Measurements from ENCODE around the gene SIN3B. TPM values are rescaled to one million over a fixed set of nuclear protein-coding genes. Genes with fewer than 3 reads are reported as not detected.
"Not testable (repeated sequence)": the region's sequence is repeated elsewhere in the genome, so short reads cannot be mapped to it uniquely, and the experiment has no call there.

Gene SIN3B
- total and polyA plus RNA-seq, 2 of the 13 experiments (the other 11 are each of a cell fraction or from before 2014, with no cell fraction given) = 12.9 to 25.7 TPM

- TF ChIP-seq BCL6 (CRISPR knock-in tag; IDR thresholded peaks at IDR 0.05) (no peak), MEIS1 (CRISPR knock-in tag; IDR thresholded peaks at IDR 0.05; ENCODE audit: borderline replicate concordance) (no peak), KMT2A (CRISPR knock-in tag; IDR thresholded peaks at IDR 0.05) (no peak), NFE2 (CRISPR knock-in tag; IDR thresholded peaks at IDR 0.05) (no peak)
Observed at GRCh38 chr19:16795731-16796130, 33.5 kb upstream of the SIN3B start (continued).

- DNase-seq (ENCODE audit: low spot score) = no peak
- TF ChIP-seq SKI (IDR thresholded peaks at IDR 0.05; ENCODE audit: partially characterized antibody) = no peak
- TF ChIP-seq ZNF850 (CRISPR knock-in tag; conservative IDR thresholded peaks at IDR 0.05) = no peak
- TF ChIP-seq IKZF4 (CRISPR knock-in tag; IDR thresholded peaks at IDR 0.05; ENCODE audit: borderline replicate concordance, low read depth, not compliant biosample characterization) = no peak
- no peak for TF ChIP-seq ZNF784 (CRISPR knock-in tag; IDR thresholded peaks at IDR 0.05; ENCODE audit: borderline replicate concordance)
- TF ChIP-seq ZNF121 (CRISPR knock-in tag; IDR thresholded peaks at IDR 0.05) = no peak
- TF ChIP-seq ZNF747 (CRISPR knock-in tag; IDR thresholded peaks at IDR 0.05; ENCODE audit: borderline replicate concordance) = no peak
- TF ChIP-seq BRCA1 (CRISPR knock-in tag; IDR thresholded peaks at IDR 0.05) = no peak
- TF ChIP-seq SNAPC2 (CRISPR knock-in tag; IDR thresholded peaks at IDR 0.05) = no peak
- FAIRE-seq = no peak
- ATAC-seq = no peak
- Histone ChIP-seq H3K79me2 (ENCODE audit: insufficient read depth, low read length) (no peaks in the 10 kb centered on the region), H4K20me1 (ENCODE audit: insufficient read depth, low read length) (no peaks in the 10 kb centered on the region), H3K27me3 (ENCODE audit: control insufficient read depth in 1 of 2, insufficient read depth in 2 of 2, low read length in 2 of 2) (no peaks in the 10 kb centered on the region), H3K27ac (ENCODE audit: extremely low read length, insufficient read depth, low read length) (no peak overlapping the region), H3K4me3 (replicated peaks in 1 of 3; ENCODE audit: insufficient read depth in 1 of 3, low read depth in 2 of 3, low read length in 3 of 3) (no peak overlapping the region), H3K4me2 (ENCODE audit: low read depth, low read length) (no peak overlapping the region), H3K36me3 (replicated peaks in 1 of 2; ENCODE audit: control insufficient read depth in 1 of 2, insufficient read depth in 2 of 2, low read length in 2 of 2) (no peaks in the 10 kb centered on the region), H3K9me3 (ENCODE audit: low read length) (peaks cover 5% of the 10 kb centered on the region; the same call in 1 of the 2 replicates), H3K4me1 (ENCODE audit: insufficient read depth, low read length) (no peaks in the 10 kb centered on the region), H2AFZ (ENCODE audit: low read length) (no peak overlapping the region), H3K9ac (ENCODE audit: insufficient read depth, low read depth, low read length) (no peak overlapping the region)
- intact Hi-C loops (cut with micrococcal nuclease; ENCODE audit: unreplicated experiment) = no loop called here
- WGBS (ENCODE audit: low lambda C conversion rate) = 20% methylated on average over 3 of the region's 3 CpGs
- BruUV-seq (replicated peaks) = no TSS peak
- ChIA-PET POLR2A (no interaction called here), CTCF (ENCODE audit: low intra/inter-chr PET ratio, low total read pairs) (no interaction called here)
- in situ Hi-C loops (cut with HindIII; ENCODE audit: extremely low pct_ligation_motif_present, low pct_unique_long_range_greater_than_20kb) = no loop called here
Observed at GRCh38 chr19:16797876-16798275, 31.3 kb upstream of the SIN3B start.

GRCh38 chr19:16798326-16798725 is 30.9 kb upstream of the SIN3B start:
- BruUV-seq (replicated peaks); H3K9ac ChIP-seq (ENCODE audit: insufficient read depth, low read depth, low read length); CTCF ChIA-PET (ENCODE audit: low intra/inter-chr PET ratio, low total read pairs); POLR2A ChIA-PET; H2AFZ ChIP-seq (ENCODE audit: low read length); H3K36me3 ChIP-seq (replicated peaks in 1 of 2; ENCODE audit: control insufficient read depth in 1 of 2, insufficient read depth in 2 of 2, low read length in 2 of 2); H3K9me3 ChIP-seq (ENCODE audit: low read length); H3K4me1 ChIP-seq (ENCODE audit: insufficient read depth, low read length); H3K27ac ChIP-seq (ENCODE audit: extremely low read length, insufficient read depth, low read length); ATAC-seq; H4K20me1 ChIP-seq (ENCODE audit: insufficient read depth, low read length); intact Hi-C loops (cut with micrococcal nuclease; ENCODE audit: unreplicated experiment); DNase-seq (ENCODE audit: low spot score); H3K79me2 ChIP-seq (ENCODE audit: insufficient read depth, low read length); H3K4me3 ChIP-seq (replicated peaks in 1 of 3; ENCODE audit: insufficient read depth in 1 of 3, low read depth in 2 of 3, low read length in 3 of 3); H3K27me3 ChIP-seq (ENCODE audit: control insufficient read depth in 1 of 2, insufficient read depth in 2 of 2, low read length in 2 of 2); H3K4me2 ChIP-seq (ENCODE audit: low read depth, low read length); in situ Hi-C loops (cut with HindIII; ENCODE audit: extremely low pct_ligation_motif_present, low pct_unique_long_range_greater_than_20kb); FAIRE-seq: not testable (repeated sequence)
- 19% methylated on average over 6 of the region's 6 CpGs for WGBS (ENCODE audit: low lambda C conversion rate)
